ENCODE results near the gene TIMM10B. TPM values are rescaled to one million over a fixed set of nuclear protein-coding genes. Genes with fewer than 3 reads are reported as not detected.

The TIMM10B gene
- total and polyA plus RNA-seq, 4 donors: 16.1 to 31.9 (median 16.7) TPM

DNA sequence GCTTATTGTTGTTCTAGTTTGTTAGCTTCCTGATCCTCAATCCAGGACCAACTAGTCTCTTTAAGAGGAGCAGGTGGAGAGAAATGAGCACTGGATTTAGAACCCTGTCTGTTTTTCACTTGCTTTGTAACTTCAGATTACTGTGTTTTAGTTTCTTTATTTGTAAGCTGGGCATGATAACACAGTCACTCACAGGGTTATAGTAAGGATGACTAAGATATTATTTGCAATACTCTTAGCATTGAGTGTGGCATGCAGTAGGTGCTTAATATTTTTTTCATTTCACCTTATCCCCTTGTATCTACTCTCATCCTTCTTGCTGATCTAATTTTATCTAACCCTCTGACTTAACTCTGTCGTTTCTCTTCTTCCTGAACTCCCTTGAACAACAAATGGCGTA is 49.5 kb downstream of the TIMM10B start:
- WGBS: 96% methylated on average over 2 of the region's 2 CpGs
- no peaks in the 10 kb centered on the region for H3K9me3 ChIP-seq (ENCODE audit: control insufficient read depth in 4 of 4, low read length in 3 of 4)
- H3K36me3 ChIP-seq (ENCODE audit: control insufficient read depth in 4 of 4, insufficient read depth in 3 of 4, low read depth in 1 of 4, low read length in 3 of 4): peaks cover 0 to 12% (median 2%) of the 10 kb centered on the region in 4 donors
- no peaks in the 10 kb centered on the region for H3K4me1 ChIP-seq (ENCODE audit: control insufficient read depth in 4 of 4, insufficient read depth in 4 of 4, low read length in 3 of 4)
- peak overlapping the region in 1 of 2 donors; percentile 4 for H3K9ac ChIP-seq (ENCODE audit: low read depth in 1 of 2, low read length in 2 of 2)
- DNase-seq (ENCODE audit: low spot score): no peak
- no peaks in the 10 kb centered on the region for H3K27me3 ChIP-seq (ENCODE audit: control insufficient read depth in 4 of 4, insufficient read depth in 4 of 4, low read length in 3 of 4)
- TF ChIP-seq FOXA1 (IDR thresholded peaks at IDR 0.05) (no peak), YY1 (IDR thresholded peaks at IDR 0.05) (no peak), NR2F2 (IDR thresholded peaks at IDR 0.05) (no peak), GABPA (IDR thresholded peaks at IDR 0.05 in 1 of 2, conservative IDR thresholded peaks at IDR 0.05 in 1 of 2) (no peak)
- TF ChIP-seq, protein P1, sequence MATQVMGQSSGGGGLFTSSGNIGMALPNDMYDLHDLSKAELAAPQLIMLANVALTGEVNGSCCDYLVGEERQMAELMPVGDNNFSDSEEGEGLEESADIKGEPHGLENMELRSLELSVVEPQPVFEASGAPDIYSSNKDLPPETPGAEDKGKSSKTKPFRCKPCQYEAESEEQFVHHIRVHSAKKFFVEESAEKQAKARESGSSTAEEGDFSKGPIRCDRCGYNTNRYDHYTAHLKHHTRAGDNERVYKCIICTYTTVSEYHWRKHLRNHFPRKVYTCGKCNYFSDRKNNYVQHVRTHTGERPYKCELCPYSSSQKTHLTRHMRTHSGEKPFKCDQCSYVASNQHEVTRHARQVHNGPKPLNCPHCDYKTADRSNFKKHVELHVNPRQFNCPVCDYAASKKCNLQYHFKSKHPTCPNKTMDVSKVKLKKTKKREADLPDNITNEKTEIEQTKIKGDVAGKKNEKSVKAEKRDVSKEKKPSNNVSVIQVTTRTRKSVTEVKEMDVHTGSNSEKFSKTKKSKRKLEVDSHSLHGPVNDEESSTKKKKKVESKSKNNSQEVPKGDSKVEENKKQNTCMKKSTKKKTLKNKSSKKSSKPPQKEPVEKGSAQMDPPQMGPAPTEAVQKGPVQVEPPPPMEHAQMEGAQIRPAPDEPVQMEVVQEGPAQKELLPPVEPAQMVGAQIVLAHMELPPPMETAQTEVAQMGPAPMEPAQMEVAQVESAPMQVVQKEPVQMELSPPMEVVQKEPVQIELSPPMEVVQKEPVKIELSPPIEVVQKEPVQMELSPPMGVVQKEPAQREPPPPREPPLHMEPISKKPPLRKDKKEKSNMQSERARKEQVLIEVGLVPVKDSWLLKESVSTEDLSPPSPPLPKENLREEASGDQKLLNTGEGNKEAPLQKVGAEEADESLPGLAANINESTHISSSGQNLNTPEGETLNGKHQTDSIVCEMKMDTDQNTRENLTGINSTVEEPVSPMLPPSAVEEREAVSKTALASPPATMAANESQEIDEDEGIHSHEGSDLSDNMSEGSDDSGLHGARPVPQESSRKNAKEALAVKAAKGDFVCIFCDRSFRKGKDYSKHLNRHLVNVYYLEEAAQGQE (IDR thresholded peaks at IDR 0.05): no peak
- TF ChIP-seq, protein P2, sequence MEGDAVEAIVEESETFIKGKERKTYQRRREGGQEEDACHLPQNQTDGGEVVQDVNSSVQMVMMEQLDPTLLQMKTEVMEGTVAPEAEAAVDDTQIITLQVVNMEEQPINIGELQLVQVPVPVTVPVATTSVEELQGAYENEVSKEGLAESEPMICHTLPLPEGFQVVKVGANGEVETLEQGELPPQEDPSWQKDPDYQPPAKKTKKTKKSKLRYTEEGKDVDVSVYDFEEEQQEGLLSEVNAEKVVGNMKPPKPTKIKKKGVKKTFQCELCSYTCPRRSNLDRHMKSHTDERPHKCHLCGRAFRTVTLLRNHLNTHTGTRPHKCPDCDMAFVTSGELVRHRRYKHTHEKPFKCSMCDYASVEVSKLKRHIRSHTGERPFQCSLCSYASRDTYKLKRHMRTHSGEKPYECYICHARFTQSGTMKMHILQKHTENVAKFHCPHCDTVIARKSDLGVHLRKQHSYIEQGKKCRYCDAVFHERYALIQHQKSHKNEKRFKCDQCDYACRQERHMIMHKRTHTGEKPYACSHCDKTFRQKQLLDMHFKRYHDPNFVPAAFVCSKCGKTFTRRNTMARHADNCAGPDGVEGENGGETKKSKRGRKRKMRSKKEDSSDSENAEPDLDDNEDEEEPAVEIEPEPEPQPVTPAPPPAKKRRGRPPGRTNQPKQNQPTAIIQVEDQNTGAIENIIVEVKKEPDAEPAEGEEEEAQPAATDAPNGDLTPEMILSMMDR (IDR thresholded peaks at IDR 0.05; ENCODE audit: low read depth, low read length, missing input control): no peak
- TF ChIP-seq, protein P3, sequence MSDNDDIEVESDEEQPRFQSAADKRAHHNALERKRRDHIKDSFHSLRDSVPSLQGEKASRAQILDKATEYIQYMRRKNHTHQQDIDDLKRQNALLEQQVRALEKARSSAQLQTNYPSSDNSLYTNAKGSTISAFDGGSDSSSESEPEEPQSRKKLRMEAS (IDR thresholded peaks at IDR 0.05): no peak
- H3K4me3 ChIP-seq (ENCODE audit: low read depth in 1 of 3, low read length in 3 of 3): no peak overlapping the region
- H3K27ac ChIP-seq (ENCODE audit: low read depth in 1 of 2, low read length in 2 of 2): no peak overlapping the region

DNA sequence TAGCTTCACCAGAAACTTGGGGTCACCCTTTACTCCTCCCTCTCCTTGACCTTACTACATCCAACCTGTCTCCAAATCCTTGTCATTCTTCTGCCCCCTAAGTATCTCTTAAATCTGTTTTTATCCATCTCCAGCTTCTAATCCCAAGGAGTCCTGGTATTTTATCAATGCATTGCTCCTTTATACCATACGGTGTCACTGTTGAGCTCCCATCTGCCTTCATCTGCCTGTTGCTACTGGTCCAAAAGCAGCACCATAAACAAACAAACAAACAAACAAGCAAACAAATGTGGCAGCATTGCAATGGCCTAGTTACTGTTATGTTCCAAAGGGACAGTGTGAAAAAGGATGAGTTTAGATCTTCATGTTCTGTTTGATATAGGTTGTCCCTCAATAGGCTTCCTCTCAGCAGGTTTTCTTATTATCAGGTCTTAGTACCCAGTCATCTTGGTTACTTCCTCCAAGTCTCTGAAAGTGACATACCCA is 50.0 kb downstream of the TIMM10B start:
- H3K4me1 ChIP-seq (ENCODE audit: control insufficient read depth in 4 of 4, insufficient read depth in 4 of 4, low read length in 3 of 4): no peaks in the 10 kb centered on the region
- DNase-seq (ENCODE audit: low spot score): no peak
- no peaks in the 10 kb centered on the region for H3K27me3 ChIP-seq (ENCODE audit: control insufficient read depth in 4 of 4, insufficient read depth in 4 of 4, low read length in 3 of 4)
- H3K27ac ChIP-seq (ENCODE audit: low read depth in 1 of 2, low read length in 2 of 2): no peak overlapping the region
- H3K36me3 ChIP-seq (ENCODE audit: control insufficient read depth in 4 of 4, insufficient read depth in 3 of 4, low read depth in 1 of 4, low read length in 3 of 4): peaks cover 0 to 12% (median 2%) of the 10 kb centered on the region in 4 donors
- no peak for TF ChIP-seq HNF4A (conservative IDR thresholded peaks at IDR 0.05)
- TF ChIP-seq RXRA (IDR thresholded peaks at IDR 0.05): no peak
- no peak for TF ChIP-seq HNF4G (IDR thresholded peaks at IDR 0.05)
- no peak for TF ChIP-seq JUND (IDR thresholded peaks at IDR 0.05)
- peak; percentile 94 to 98 for TF ChIP-seq RAD21 (IDR thresholded peaks at IDR 0.05)
- TF ChIP-seq, protein P3 (IDR thresholded peaks at IDR 0.05): no peak
- TF ChIP-seq, protein P2 (IDR thresholded peaks at IDR 0.05; ENCODE audit: low read depth, low read length, missing input control): peak; percentile 74
- TF ChIP-seq, protein P1 (IDR thresholded peaks at IDR 0.05): no peak
- TF ChIP-seq YY1 (IDR thresholded peaks at IDR 0.05): no peak
- WGBS: 0% methylated on average over 1 of the region's 1 CpG
- no peak overlapping the region for H3K9ac ChIP-seq (ENCODE audit: low read depth in 1 of 2, low read length in 2 of 2)
- no peak overlapping the region for H3K4me3 ChIP-seq (ENCODE audit: low read depth in 1 of 3, low read length in 3 of 3)
- H3K9me3 ChIP-seq (ENCODE audit: control insufficient read depth in 4 of 4, low read length in 3 of 4): no peaks in the 10 kb centered on the region

Measured in liver (tissue), 9 donors.